GM12878 (cell line): ENCODE results near the gene ARCN1. TPM values are rescaled to one million over a fixed set of nuclear protein-coding genes. Genes with fewer than 3 reads are reported as not detected.

ENCODE experiments used
- ATAC-seq: fragments of 200-7000 bp; cut with Tn5 transposase; 3 replicates; pipeline ENCODE4 v1.9.1; 2020; ENCODE audit warnings: mild to moderate bottlenecking, moderate library complexity
- BruUV-seq: library from RNA; stranded (reverse); fragments of 400-500 nt; replicated peaks from 2 replicates; lab custom pipeline; 2021; lab: Mats Ljungman, UMichigan
- CTCF ChIA-PET: fragments of 300-600 bp; sonication (Branson Sonifier 250); formaldehyde crosslinking; extraction: SDS; loops from one replicate; lab custom pipeline; 2021; ENCODE audit warnings: inconsistent platforms; lab: Yijun Ruan, JAX
- POLR2A ChIA-PET: fragments of 350-600 bp; formaldehyde crosslinking; extraction: SDS; loops from one replicate; lab custom pipeline; 2021; ENCODE audit warnings: inconsistent platforms; lab: Charles Lee
- RAD21 ChIA-PET: fragments of 300-600 bp; sonication (Branson Sonifier 250); formaldehyde crosslinking; loops from one replicate; lab custom pipeline; 2023; ENCODE audit warnings: antibody characterized with exemption; ENCODE audit not compliant: unreplicated experiment; lab: Charles Lee
- SMC1A ChIA-PET: fragments of 300-600 bp; sonication (Branson Sonifier 250); formaldehyde crosslinking; loops from one replicate; lab custom pipeline; 2023; ENCODE audit not compliant: unreplicated experiment, uncharacterized antibody; lab: Charles Lee
- DNase-seq: peaks from one replicate; pipeline ENCODE4 v3.0.0-alpha.2; 2011; ENCODE audit warnings: low read depth, low spot score
- FAIRE-seq: peaks from 3 replicates; lab custom pipeline; 2011; peaks lifted over from hg19 to GRCh38; lab: Jason Lieb, UNC
- H2AFZ ChIP-seq: 2 replicates; pipeline ENCODE4 v1.6.0; 2011; ENCODE audit warnings: low read depth, low read length, control low read depth; ENCODE audit not compliant: control insufficient read depth
- H3K27ac ChIP-seq: 2 replicates; pipeline ENCODE4 v1.5.1; 2011; ENCODE audit warnings: control low read depth; ENCODE audit not compliant: control insufficient read depth, insufficient read depth
- H3K27me3 ChIP-seq, 2 experiments: replicated peaks in 1 of 2; 2 replicates each; pipeline versions ENCODE4 v1.6.0 to v1.6.1; 2011; ENCODE audit warnings: low read length in 1 of 2; ENCODE audit not compliant: control insufficient read depth in 2 of 2, insufficient read depth in 2 of 2
- H3K36me3 ChIP-seq, 2 experiments: 2 replicates each; pipeline ENCODE4 v1.5.1; 2011; ENCODE audit warnings: low read length in 1 of 2; ENCODE audit not compliant: control insufficient read depth in 2 of 2, insufficient read depth in 2 of 2
- H3K4me1 ChIP-seq: 2 replicates; pipeline ENCODE4 v1.6.1; 2011; ENCODE audit warnings: mild to moderate bottlenecking, low read length, moderate library complexity, mixed read lengths; ENCODE audit not compliant: control insufficient read depth, insufficient read depth
- H3K4me2 ChIP-seq: 2 replicates; pipeline ENCODE4 v1.6.0; 2011; ENCODE audit warnings: control low read depth; ENCODE audit not compliant: control insufficient read depth, insufficient read depth
- H3K4me3 ChIP-seq: fragments of 200-600 bp; sonication (generic); 2 replicates; pipeline ENCODE4 v1.5.1; 2016
- H3K79me2 ChIP-seq: 2 replicates; pipeline ENCODE4 v1.6.0; 2011; ENCODE audit warnings: low read length; ENCODE audit not compliant: control insufficient read depth, insufficient read depth
- H3K9ac ChIP-seq: 2 replicates; pipeline ENCODE4 v1.8.0; 2011; ENCODE audit warnings: low read length, control low read depth, mixed read lengths; ENCODE audit not compliant: control insufficient read depth, insufficient read depth
- H3K9me3 ChIP-seq: replicated peaks from 3 replicates; pipeline ENCODE4 v1.5.1; 2011; ENCODE audit warnings: mild to moderate bottlenecking, low read length; ENCODE audit not compliant: control insufficient read depth, insufficient read depth
- H4K20me1 ChIP-seq: 2 replicates; pipeline ENCODE4 v1.6.0; 2011; ENCODE audit not compliant: control insufficient read depth, insufficient read depth
- ATF7 ChIP-seq: fragments of 450-650 bp; IDR thresholded peaks from 2 replicates; pipeline ENCODE4 v1.6.1; 2016; ENCODE audit warnings: low read depth, mild to moderate bottlenecking
- CREM ChIP-seq: IDR thresholded peaks from 2 replicates; pipeline ENCODE4 v1.6.1; 2014; ENCODE audit warnings: antibody characterized with exemption, low read depth
- IKZF1 ChIP-seq: fragments of 450-650 bp; conservative IDR thresholded peaks from 2 replicates; pipeline ENCODE4 v1.6.1; 2017; ENCODE audit warnings: antibody characterized with exemption, mild to moderate bottlenecking
- JUNB ChIP-seq: IDR thresholded peaks from 2 replicates; pipeline ENCODE4 v1.6.1; 2016; ENCODE audit warnings: antibody characterized with exemption, mild to moderate bottlenecking
- KLF5 ChIP-seq: fragments of 450-650 bp; IDR thresholded peaks from 2 replicates; pipeline ENCODE4 v1.6.1; 2014; ENCODE audit warnings: mild to moderate bottlenecking; ENCODE audit not compliant: partially characterized antibody
- MEF2A ChIP-seq: IDR thresholded peaks from 2 replicates; pipeline ENCODE4 v1.6.1; 2011; ENCODE audit warnings: low read depth, mild to moderate bottlenecking, low read length, moderate library complexity; ENCODE audit not compliant: insufficient read depth
- NBN ChIP-seq: fragments of 450-650 bp; IDR thresholded peaks from 2 replicates; pipeline ENCODE4 v1.6.1; 2016
- PML ChIP-seq: IDR thresholded peaks from 2 replicates; pipeline ENCODE4 v1.6.1; 2012; ENCODE audit warnings: low read length, inconsistent platforms
- SMARCA5 ChIP-seq: fragments of 450-650 bp; IDR thresholded peaks from 2 replicates; pipeline ENCODE4 v1.6.1; 2017; ENCODE audit warnings: mild to moderate bottlenecking
- SUZ12 ChIP-seq: fragments of 200-600 bp; sonication (generic); IDR thresholded peaks from one replicate; pipeline ENCODE4 v1.6.1; 2018; ENCODE audit warnings: antibody characterized with exemption, mild to moderate bottlenecking; ENCODE audit not compliant: unreplicated experiment
- TARDBP ChIP-seq: IDR thresholded peaks from 2 replicates; pipeline ENCODE4 v1.6.1; 2016; ENCODE audit warnings: borderline replicate concordance
- YBX1 ChIP-seq: fragments of 450-650 bp; IDR thresholded peaks from 2 replicates; pipeline ENCODE4 v1.6.1; 2016; ENCODE audit warnings: antibody characterized with exemption
- WGBS: methylation state at CpG from one replicate; pipeline ENCODE4 v1.1.6; 2016; ENCODE audit warnings: low lambda C conversion rate; ENCODE audit not compliant: insufficient replicate concordance, insufficient coverage; ENCODE audit errors: missing lambda C conversion rate; 5-methylcytosine and 5-hydroxymethylcytosine counted together
- in situ Hi-C: fragments of 300-500 bp; cut with MboI; formaldehyde crosslinking; loops from 9 replicates; pipeline ENCODE4 v1.14.3; 2018; ENCODE audit warnings: mixed read lengths
- intact Hi-C: fragments of 100-400 bp; cut with micrococcal nuclease; formaldehyde crosslinking; loops from one replicate; pipeline ENCODE4 v1.14.2; 2022; ENCODE audit not compliant: unreplicated experiment
- polyA plus RNA-seq, 11 experiments: library from polyadenylated mRNA; depleted of rRNA in 4 of 11; unstranded in 6 of 11; stranded (reverse) in 5 of 11; fragments of >200 nt; fragmentation: Nextera tagmentation in 4 of 11; fragmentation: Illumina TruSeq in 1 of 11; extraction: Ambion mirVana in 4 of 11; extraction: Trizol in 1 of 11; gene quantifications; 1 replicate in 1 of 11; 2 replicates in 10 of 11; pipeline versions ENCODE4 v1.2.1 to v1.2.3, GENCODE V29; 2011 to 2016; ENCODE audit warnings: inconsistent platforms in 2 of 11, missing spikeins in 2 of 11, low read depth in 1 of 11
- total RNA-seq, 4 experiments: library from RNA; depleted of rRNA in 3 of 4; stranded (reverse); fragments of >200 nt in 3 of 4; fragmentation: Illumina TruSeq in 1 of 4; extraction: Trizol in 1 of 4; gene quantifications; 2 replicates each; pipeline versions ENCODE4 v1.2.1 to v1.2.3, GENCODE V29; 2013 to 2021
- TF ChIP-seq, protein P1 (sequence below): fragments of 450-650 bp; IDR thresholded peaks from 2 replicates; pipeline ENCODE4 v1.6.1; 2014; ENCODE audit warnings: mild to moderate bottlenecking
- TF ChIP-seq, protein P2 (sequence below): fragments of 450-650 bp; IDR thresholded peaks from 2 replicates; pipeline ENCODE4 v1.6.1; 2017; ENCODE audit warnings: borderline replicate concordance
- TF ChIP-seq, protein P3 (sequence below): fragments of 450-650 bp; IDR thresholded peaks from 2 replicates; pipeline ENCODE4 v1.6.1; 2017; ENCODE audit warnings: mild to moderate bottlenecking

The ARCN1 gene
- total and polyA plus RNA-seq, 10 of the 15 experiments (the other 5 are each of a cell fraction or from before 2014, with no cell fraction given), result 33.3 to 172 (median 106) TPM

DNA sequence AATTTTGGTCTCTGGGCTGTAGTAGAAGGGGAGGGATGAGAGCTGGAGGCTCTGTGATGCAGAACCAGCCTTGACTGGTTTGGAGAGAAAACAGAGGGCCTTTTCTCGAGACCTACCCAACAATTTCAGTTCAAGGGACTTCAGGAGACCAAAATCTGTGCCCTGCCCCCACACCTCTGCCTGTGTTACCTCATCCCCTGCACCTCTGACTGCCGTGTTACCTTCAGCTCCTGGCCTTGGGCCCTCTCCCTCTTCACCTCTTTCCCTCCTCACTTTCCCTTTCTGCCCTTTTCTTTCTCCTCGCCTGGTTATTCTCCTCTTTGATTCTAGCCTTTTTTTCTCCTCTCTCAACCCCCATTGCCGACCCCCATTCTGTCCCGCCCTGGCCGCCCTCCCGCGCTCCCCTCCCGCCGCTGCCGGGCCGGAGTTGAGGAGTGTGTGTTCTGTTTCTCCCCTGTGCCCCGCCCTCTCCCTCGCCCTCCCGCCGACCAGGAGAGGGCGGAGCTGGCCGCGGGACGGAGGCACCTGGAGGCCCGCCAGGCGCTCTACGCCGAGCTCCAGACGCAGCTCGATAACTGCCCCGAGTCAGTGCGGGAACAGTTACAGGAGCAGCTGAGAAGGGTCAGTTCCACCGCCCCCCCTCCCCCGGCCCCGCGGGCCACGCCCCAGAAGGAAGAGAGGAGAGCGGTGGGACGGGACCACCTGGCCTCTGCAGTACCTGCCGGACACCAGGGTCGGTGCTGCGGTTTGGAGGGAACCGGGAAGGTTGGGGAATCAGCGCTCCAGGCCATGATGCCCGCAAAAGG, 62.4 kb downstream of the ARCN1 start:
- no peaks in the 10 kb centered on the region for H3K36me3 ChIP-seq
- TF ChIP-seq CREM (no peak), NBN (no peak), JUNB (no peak), SUZ12 (no peak), ATF7 (no peak), SMARCA5 (no peak), IKZF1 (no peak), PML (no peak), KLF5 (no peak), YBX1 (no peak), MEF2A (no peak), TARDBP (no peak)
- TF ChIP-seq, protein P1, sequence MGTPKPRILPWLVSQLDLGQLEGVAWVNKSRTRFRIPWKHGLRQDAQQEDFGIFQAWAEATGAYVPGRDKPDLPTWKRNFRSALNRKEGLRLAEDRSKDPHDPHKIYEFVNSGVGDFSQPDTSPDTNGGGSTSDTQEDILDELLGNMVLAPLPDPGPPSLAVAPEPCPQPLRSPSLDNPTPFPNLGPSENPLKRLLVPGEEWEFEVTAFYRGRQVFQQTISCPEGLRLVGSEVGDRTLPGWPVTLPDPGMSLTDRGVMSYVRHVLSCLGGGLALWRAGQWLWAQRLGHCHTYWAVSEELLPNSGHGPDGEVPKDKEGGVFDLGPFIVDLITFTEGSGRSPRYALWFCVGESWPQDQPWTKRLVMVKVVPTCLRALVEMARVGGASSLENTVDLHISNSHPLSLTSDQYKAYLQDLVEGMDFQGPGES, result no peak
- TF ChIP-seq, protein P2, sequence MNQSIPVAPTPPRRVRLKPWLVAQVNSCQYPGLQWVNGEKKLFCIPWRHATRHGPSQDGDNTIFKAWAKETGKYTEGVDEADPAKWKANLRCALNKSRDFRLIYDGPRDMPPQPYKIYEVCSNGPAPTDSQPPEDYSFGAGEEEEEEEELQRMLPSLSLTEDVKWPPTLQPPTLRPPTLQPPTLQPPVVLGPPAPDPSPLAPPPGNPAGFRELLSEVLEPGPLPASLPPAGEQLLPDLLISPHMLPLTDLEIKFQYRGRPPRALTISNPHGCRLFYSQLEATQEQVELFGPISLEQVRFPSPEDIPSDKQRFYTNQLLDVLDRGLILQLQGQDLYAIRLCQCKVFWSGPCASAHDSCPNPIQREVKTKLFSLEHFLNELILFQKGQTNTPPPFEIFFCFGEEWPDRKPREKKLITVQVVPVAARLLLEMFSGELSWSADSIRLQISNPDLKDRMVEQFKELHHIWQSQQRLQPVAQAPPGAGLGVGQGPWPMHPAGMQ, result no peak
- TF ChIP-seq, protein P3, sequence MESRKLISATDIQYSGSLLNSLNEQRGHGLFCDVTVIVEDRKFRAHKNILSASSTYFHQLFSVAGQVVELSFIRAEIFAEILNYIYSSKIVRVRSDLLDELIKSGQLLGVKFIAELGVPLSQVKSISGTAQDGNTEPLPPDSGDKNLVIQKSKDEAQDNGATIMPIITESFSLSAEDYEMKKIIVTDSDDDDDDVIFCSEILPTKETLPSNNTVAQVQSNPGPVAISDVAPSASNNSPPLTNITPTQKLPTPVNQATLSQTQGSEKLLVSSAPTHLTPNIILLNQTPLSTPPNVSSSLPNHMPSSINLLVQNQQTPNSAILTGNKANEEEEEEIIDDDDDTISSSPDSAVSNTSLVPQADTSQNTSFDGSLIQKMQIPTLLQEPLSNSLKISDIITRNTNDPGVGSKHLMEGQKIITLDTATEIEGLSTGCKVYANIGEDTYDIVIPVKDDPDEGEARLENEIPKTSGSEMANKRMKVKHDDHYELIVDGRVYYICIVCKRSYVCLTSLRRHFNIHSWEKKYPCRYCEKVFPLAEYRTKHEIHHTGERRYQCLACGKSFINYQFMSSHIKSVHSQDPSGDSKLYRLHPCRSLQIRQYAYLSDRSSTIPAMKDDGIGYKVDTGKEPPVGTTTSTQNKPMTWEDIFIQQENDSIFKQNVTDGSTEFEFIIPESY, result no peak
- DNase-seq, result no peak
- ATAC-seq, result peak; percentile 59
- no peaks in the 10 kb centered on the region for H4K20me1 ChIP-seq
- ChIA-PET CTCF (no interaction called here), SMC1A (no interaction called here), POLR2A (no interaction called here), RAD21 (no interaction called here)
- no peaks in the 10 kb centered on the region for H3K4me1 ChIP-seq
- intact Hi-C loops, result no loop called here
- FAIRE-seq, result no peak
- H3K9ac ChIP-seq, result no peak overlapping the region
- no peak overlapping the region for H3K4me3 ChIP-seq
- H3K4me2 ChIP-seq, result no peak overlapping the region
- 17% methylated on average over 19 of the region's 41 CpGs for WGBS
- no peak overlapping the region for H2AFZ ChIP-seq
- BruUV-seq, result no TSS peak
- no peak overlapping the region for H3K27ac ChIP-seq
- H3K27me3 ChIP-seq, result peaks cover 4 to 11% of the 10 kb centered on the region in 2 experiments
- in situ Hi-C loops, result no loop called here
- no peaks in the 10 kb centered on the region for H3K9me3 ChIP-seq
- H3K79me2 ChIP-seq, result no peaks in the 10 kb centered on the region
